Stimulated activated naive CD8-positive, alpha-beta T cell treated with anti-CD3 and anti-CD28 coated beads, Interleukin-15, Interleukin-2, amounts not matched to agents 100 U/mL and 50 U/mL, for 24 hours (primary cell): ENCODE measurements around the gene AGPAT2.
A peak's percentile ranks its signal among the peaks of the same experiment; 100 is the strongest.

Experiments
- ATAC-seq: fragments of 150-1000 bp; cut with Tn5 transposase; one replicate; pipeline ENCODE4 v1.10.0; 2021
- DNase-seq: peaks from one replicate; pipeline ENCODE4 v3.0.0; 2021

Gene AGPAT2

DNA sequence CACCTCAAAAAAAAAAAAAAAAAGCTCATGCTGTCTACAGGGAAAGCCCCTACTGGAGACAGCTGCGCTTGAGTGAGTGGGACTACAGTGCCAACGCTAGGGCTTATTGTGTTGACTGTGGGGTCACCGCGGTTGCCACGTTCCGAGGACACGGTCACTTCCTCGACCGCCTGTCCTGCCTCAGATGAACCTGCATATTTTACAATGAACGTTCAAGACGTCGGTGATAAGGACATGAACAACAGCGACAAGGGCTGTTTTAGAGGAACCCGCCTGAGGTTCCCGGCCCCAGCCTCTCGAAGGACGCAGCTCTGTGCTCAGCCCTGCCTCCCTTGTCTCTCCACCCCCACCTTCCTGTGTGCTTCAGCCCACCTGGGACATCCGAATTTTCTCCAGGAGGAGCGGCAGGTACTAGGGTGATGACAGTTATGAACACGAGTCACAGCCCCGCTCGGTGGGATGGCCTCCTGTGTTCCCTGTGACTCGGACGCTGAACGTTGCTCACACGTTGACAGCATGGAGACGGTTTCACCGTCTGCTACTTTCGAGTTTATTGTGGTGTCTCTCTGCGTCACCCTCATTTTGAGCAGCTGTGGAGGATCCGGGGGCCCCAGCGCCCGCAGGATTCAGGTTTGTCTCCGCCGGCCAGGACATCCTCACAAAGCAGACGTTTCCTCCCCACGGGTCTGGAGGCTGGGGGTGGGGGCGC lies 13.9 kb upstream of the AGPAT2 start:
- ATAC-seq (peak; percentile 96), DNase-seq (peak; percentile 76)

DNA sequence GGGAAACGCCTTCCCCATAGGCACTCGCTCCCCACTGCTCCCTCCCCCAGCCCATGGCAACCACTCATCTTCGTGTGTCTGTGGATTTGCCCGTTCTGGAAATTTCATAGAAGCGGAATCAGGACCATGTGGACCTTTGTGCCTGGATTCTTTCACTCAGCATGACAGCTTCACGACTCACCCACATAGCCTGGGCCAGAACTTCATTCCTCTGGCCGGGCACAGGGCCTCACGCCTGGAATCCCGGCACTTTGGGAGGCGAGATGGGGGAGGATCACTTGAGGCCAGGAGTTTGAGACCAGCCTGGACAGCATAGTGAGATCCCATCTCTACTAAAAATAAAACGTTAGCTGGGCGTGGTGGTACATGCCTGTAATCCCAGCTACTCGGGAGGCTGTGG lies 13.0 kb upstream of the AGPAT2 start:
- DNase-seq (no peak), ATAC-seq (no peak)

GRCh38 chr9:136698635-136699246 lies 11.5 kb upstream of the AGPAT2 start:
- no peak for DNase-seq
- no peak for ATAC-seq

DNA sequence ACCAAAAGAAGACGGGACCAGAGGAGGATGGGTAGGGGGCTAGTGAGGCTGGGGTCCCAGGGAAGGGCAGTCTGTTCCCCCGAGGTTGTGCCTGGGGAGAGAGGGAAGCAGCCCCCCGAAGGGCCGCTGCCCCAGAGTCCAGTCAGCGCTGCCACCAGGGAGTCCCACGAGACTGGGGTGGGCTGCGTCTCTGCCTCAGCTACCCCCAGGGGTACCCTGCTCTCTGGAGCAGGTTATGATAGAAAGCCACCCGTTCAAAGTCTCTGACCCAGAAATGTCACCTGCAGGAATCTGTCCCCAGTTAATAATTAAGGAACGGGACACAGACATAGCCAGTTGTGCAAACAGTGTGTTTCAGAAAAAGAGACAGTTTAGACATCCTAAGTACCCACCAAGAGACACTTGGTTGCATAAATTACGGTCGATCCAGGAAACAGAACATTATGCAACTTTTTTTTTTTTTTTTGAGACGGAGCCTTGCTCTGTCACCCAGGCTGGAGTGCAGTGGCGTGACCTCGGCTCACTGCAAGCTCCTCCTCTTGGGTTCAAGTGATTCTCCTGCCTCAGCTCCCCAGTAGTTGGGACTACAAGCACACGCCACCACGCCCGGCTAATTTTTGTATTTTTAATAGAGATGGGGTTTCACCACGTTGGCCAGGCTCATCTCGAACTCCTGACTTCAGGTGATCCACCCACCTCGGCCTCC lies 10.7 kb upstream of the AGPAT2 start:
- DNase-seq (no peak), ATAC-seq (no peak)

DNA sequence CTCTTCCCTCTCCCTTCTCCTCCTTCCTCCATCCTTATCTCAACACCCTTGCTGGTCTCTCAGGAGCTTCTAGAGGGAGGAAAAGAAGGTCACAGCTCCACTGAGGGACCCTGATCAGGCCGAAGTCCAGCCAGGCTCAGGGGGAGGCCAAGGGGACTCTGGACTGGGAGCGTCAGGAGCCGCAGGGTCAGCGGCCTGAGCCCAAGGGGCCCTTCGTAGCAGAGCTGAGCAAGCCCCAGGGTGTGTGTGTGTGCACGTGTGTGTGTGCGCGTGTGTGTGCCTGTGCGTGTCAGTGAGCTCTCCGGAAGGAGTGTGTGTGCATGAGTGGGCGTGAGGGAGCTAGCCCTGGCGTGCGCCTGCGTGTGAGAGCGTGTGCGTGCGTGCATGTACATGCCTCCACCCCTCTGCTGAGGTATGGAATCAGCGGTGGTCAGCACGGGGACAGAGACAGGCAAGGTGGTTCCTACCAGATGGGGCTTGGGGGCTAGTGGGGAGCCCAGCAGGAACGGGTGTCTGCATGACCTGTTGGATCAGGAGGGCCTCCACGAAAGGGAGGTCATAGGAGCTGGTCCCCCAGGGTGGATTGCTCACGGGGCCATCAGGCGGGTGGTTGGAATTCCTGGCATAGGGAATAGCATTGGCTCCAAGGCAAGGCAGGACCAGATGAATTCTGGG lies 10.0 kb upstream of the AGPAT2 start:
- DNase-seq: no peak
- ATAC-seq: no peak

DNA sequence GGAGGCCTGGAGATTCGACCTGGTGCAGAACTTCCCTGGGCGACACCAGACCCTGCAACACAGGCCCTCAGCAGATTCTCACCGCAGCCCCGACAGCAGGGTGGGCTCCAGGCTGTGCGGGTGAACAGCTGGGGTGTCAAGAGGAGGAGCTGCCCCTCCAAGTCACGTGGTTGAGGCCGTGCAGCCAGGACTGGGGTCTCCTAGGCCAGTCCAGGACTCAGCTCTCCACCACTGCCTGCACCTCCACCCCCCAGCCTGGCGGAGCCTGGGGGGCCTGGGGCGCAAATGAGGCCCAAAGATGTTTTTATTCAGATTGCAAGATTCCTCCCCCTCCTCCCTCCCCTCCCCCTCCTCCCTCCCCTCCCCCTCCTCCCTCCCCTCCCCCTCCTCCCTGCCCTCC lies 9.2 kb upstream of the AGPAT2 start:
- DNase-seq (no peak), ATAC-seq (no peak)

- ATAC-seq (no peak), DNase-seq (no peak)
These were observed 8.7 kb upstream of the AGPAT2 start for GRCh38 chr9:136695955-136696354.

DNA sequence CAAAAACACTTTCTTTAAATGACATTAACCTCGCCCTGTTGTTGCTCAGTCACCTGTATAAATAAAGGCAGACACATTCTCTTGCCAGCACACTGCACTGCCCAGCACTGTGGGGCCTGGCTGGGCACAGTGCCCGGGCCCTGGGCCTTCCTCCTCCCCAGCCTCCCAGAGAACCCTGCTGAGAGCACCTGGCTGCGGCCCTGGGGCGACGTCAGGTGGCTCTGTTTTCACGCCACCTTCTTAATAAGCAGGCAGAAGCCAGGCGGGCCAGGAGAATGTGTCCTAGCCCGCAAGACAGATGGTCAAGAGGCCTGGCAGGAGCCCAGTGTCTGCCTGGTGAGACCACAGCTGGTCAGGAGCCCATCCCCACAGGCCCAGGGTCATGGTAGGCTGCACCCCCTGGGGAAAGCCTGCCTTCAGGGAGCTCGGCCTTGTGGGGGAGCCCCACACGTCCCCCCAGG lies 8.2 kb upstream of the AGPAT2 start:
- ATAC-seq: no peak
- no peak for DNase-seq

DNA sequence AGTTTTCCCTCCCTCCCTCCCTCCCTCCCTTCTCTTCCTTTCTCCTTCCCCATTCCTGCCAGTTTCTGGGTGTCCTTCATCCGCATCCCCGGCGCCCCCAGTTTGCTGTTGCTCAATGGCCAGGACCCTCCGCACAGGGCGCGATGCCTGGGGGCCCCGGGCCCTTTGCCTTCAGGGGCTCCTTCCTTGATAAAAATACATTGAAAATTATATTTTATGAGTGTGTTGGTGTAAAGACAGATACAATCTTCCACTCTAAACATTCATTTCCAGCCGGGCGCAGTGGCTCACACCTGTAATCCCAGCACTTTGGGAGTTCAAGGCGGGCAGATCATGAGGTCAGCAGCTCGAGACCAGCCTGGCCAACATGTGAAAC lies 7.6 kb upstream of the AGPAT2 start:
- ATAC-seq (no peak), DNase-seq (no peak)

DNA sequence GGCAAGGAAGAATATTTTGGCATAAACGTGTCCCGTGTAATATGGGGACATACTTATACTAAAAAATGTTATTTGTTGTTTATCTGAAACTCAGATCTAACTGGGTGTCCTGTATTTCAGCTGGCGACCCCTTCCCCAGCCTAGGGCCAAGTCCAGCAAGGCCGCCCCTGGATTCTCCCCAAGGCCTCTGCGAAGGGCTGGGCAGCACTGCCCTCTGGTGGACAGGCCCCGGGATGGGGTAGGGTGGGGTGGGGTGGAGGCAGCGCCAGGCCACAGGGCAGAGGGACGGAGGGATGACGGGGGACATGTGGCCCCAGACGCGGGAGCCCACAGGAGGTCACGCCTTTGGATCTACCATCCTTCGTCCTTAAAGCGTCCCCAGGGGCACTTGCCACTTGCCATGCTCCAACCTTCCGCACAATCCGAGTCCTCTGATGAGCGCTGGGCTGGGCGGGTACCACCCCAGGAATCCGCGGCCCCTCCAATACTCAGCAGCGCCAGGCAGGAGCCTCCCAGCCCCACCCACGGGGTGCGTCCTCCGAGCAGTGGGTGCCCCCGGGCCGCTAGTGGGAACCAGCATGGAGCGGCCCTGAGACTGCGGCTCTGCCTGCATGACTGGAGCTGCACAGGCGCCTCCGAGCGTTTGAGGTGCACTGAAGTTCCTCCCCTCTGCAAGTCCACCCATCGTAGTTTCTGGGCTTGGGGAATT lies 7.1 kb upstream of the AGPAT2 start:
- peak; percentile 73 for DNase-seq
- peak; percentile 51 for ATAC-seq

DNA sequence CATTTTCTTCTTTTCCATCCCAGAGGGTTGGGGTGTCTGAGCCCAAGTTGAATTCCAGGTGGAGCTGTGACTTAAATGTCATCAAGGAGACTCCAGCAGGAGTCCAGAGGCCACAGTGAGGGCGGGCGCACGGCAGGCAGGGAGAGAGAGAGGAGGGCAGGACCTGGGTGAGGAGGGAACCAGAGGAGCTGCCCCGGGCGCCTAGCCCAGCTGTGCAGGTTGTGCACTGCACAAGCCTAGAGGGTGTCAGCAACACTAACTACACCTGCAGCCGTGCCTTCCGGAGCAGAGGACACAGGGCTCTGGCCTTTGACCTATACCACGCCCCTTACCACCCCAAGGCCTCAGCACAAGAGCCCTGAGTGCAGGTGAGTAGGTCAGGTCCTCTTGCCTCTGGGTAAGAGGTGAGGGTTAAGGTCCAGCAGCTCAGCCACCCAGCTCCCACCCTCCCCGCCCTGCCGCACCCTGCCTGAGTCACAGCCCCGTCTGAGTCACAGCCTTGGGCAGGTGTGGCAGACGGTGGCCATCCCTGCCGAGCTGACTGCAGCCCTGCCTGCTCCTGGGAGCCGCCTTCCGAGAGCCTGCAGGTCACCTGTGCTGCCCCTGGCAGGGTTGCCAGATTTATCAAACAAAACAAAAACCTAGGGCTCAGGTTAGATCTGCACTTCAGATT lies 6.4 kb upstream of the AGPAT2 start:
- ATAC-seq (peak; percentile 38), DNase-seq (peak; percentile 27)

DNA sequence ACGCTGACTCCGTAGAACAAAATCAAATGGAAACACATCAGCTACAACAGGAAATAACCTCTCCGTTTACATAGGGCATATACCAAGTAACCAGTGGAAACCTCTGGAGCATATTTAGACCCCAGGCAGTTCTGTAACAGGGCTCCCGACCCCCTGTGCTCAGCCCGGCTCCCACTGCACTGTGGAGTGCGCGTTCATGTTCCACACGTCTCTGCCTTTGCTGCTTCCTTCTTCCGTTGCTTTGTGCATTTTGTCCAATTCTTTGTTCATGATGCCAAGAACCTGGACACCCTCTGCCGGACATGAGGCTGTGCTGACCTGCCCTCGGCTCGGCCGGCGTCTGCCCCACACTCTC lies 5.9 kb upstream of the AGPAT2 start:
- DNase-seq (no peak), ATAC-seq (no peak)

DNA sequence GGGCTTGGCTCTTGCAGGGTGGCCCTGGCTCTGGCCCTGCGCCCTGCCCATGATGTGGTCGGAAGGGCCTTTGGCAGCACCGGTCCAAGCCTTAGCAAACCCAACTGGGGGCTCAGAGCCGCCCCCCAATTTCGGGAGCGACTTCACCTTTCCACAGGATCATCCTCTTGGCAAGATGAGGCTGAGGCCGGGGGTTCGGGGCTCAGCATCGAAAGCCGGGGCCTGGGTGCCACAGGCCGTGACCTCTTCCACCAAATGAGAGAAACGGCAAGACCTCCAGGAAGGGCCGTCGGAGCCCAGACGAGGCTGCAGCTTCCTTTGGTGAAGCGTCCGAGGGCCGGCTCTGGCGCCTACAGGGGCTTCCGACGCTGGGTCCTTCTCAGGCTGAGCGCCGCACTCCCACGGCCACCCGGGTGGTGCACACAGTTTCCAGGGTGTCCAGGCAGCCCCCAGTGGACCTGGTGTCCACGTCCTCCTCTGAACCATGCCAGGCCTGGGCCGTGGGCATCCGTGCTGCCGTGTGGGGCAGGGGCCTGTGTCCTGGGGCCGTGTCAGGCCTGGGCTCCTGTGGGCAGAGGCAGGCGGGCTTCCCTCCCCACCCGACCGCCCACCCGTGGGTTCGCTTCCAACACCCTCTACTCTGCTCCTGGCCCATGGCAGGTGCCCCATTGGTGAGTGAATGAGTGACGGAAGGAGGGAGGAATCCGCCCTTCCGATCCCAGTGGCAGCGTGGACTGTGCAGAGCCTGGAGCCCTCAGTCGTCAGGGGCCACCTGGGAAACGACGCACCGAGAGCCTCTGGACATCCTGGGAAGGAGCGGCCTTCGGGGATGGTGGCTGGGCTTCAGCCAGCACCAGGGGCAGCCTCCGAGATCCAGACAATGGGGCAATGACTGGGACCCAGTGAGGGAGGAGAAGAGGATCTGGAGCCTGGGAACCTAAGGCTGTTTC lies 5.2 kb upstream of the AGPAT2 start:
- DNase-seq (no peak), ATAC-seq (no peak)

DNA sequence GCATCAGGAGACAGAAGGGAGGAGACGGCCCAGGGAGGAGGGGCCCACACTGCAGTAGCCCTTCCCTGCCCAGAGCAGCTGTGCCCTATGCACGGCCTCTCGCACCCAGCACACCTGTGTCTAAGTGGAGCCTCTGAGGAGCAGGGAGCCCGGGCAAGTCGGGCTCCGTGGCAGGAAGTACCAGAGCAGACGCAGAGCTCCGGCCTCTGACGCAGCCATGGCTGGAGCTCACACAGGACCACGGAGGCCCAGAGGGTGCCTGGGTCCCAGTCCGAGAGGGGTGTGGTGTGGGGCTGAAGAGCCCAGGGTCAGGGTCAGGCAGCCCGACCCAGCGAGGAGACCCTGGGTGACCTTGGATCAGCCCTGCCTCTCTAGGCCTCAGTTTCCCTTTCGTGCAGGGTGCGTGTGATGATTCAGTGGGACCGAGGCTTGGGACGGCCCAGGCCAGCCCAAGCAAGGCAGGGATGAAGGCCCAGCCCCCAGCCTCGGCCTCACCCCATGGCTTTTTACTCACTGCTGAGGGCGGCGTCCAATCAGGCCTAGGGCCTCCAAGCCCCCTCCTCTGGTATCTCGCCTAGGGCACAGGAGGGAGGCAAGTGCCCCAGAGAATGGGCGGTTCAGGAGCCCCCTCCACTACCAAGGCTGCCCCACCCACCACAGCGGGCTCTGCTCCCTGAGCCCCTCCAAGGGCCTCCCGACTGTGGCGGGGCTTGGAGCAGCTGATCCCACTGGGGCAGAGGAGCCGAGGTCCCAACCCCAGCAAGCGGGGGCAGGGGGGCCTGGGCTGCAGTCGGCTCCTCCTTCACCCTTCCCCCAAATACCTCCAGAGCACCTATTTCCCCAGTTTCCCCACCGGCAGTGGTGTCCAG lies 4.3 kb upstream of the AGPAT2 start:
- ATAC-seq: no peak
- DNase-seq: no peak

- DNase-seq (no peak), ATAC-seq (no peak)
These were observed 3.6 kb upstream of the AGPAT2 start for GRCh38 chr9:136690806-136691261.

DNA sequence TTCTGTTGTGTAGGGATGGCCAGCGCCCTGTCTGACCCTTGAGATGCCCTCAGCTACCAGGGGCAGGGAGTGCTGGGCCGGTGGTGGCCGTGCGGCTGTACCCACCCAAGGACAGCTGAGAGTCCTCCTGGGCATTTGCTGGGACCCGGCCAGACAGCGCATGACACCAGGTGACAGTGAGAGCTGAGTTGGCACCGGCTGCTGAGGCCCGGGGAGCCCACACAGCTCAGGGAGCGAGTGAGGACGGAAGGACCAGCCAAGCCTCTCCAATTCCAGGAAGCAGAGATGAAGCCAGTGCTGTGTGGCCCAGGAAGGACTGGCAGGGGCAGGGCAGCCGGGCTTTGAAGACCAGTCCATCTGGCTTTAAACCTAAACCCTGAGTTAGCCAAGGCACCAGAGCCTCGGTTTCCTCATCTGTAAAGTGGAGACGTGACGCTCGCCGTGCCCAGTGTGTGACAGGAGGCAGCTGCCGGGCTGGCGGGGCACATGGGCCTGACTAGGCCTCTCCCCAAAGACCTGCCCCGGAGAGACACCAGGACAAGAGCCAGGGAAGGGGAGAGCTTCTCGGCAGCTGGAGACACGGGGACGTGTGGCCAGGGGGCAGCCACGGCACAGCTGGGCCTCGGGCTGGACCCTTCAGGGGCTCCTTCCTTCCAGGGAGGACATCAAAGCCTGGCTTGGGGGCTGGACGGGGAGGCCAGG lies 3.0 kb upstream of the AGPAT2 start:
- DNase-seq: no peak
- no peak for ATAC-seq

- ATAC-seq (no peak), DNase-seq (no peak)
These were observed 1.8 kb upstream of the AGPAT2 start for GRCh38 chr9:136689108-136689460.

GRCh38 chr9:136688274-136689107 lies 1.2 kb upstream of the AGPAT2 start:
- DNase-seq (no peak), ATAC-seq (no peak)
